SHP77 (cell line): ENCODE measurements around the gene IFITM5.
"Not testable (repeated sequence)": the region's sequence is repeated elsewhere in the genome, so short reads cannot be mapped to it uniquely, and the experiment has no call there.

Experiments used
- DNase-seq, 2 experiments: peaks; one replicate each; lab custom pipeline; 2025; lab: John Stamatoyannopoulos, UW

IFITM5 gene

GRCh38 chr11:328012-328411 lies 28.7 kb upstream of the IFITM5 start:
- DNase-seq: no peak

GRCh38 chr11:327581-327923 lies 28.2 kb upstream of the IFITM5 start:
- DNase-seq: no peak

- no peak for DNase-seq
These were observed 27.7 kb upstream of the IFITM5 start for GRCh38 chr11:326842-327580.

GRCh38 chr11:326592-326841 lies 27.2 kb upstream of the IFITM5 start:
- no peak for DNase-seq

GRCh38 chr11:325796-326591 lies 26.7 kb upstream of the IFITM5 start:
- no peak for DNase-seq

- not testable (repeated sequence) for DNase-seq
These were observed 25.5 kb upstream of the IFITM5 start for GRCh38 chr11:324593-325517.

GRCh38 chr11:324156-324555 lies 24.8 kb upstream of the IFITM5 start:
- DNase-seq: no peak

- not testable (repeated sequence) for DNase-seq
These were observed 20.6 kb upstream of the IFITM5 start for GRCh38 chr11:319888-320273.

- DNase-seq: peak in 1 of 2 experiments; percentile 7
These were observed 20.0 kb upstream of the IFITM5 start for GRCh38 chr11:319121-319887.

GRCh38 chr11:318405-319120 lies 19.2 kb upstream of the IFITM5 start:
- not testable (repeated sequence) for DNase-seq

- not testable (repeated sequence) for DNase-seq
These were observed 18.5 kb upstream of the IFITM5 start for GRCh38 chr11:317668-318404.

- DNase-seq: no peak
These were observed 17.6 kb upstream of the IFITM5 start for GRCh38 chr11:316891-317301.

- DNase-seq: no peak
These were observed 16.8 kb upstream of the IFITM5 start for GRCh38 chr11:316031-316701.

GRCh38 chr11:315516-315994 lies 16.2 kb upstream of the IFITM5 start:
- no peak for DNase-seq

- DNase-seq: no peak
These were observed 15.7 kb upstream of the IFITM5 start for GRCh38 chr11:315051-315481.

- not testable (repeated sequence) for DNase-seq
These were observed 15.2 kb upstream of the IFITM5 start for GRCh38 chr11:314554-314875.

GRCh38 chr11:313787-314553 lies 14.6 kb upstream of the IFITM5 start, which contains the start of gene IFITM1:
Gene IFITM1 (plus strand): TSS chr11:314040. CDS start chr11:314171, 131 bp downstream.
- no peak for DNase-seq

- DNase-seq: no peak
These were observed 14.0 kb upstream of the IFITM5 start for GRCh38 chr11:313304-313786.
